Smooth muscle cell (in vitro differentiated cells): ENCODE measurements around the gene AMBP. TPM values are rescaled to one million over a fixed set of nuclear protein-coding genes. Genes with fewer than 3 reads are reported as not detected.

Source experiments
- DNase-seq: peaks from one replicate; lab custom pipeline; 2025; ENCODE audit not compliant: unreplicated experiment; lab: John Stamatoyannopoulos, UW
- H2AFZ ChIP-seq: fragments of 200-600 bp; sonication (generic); 2 replicates; pipeline ENCODE4 v1.6.0; 2016; ENCODE audit warnings: antibody characterized with exemption, low read depth, mild to moderate bottlenecking
- H3F3A ChIP-seq: fragments of 200-600 bp; sonication (generic); 2 replicates; pipeline ENCODE4 v1.6.0; 2017; ENCODE audit warnings: antibody characterized with exemption, low read depth
- H3K27ac ChIP-seq: fragments of 200-600 bp; sonication (generic); 2 replicates; pipeline ENCODE4 v1.5.1; 2016; ENCODE audit warnings: low read depth, mild to moderate bottlenecking
- H3K27me3 ChIP-seq: fragments of 200-600 bp; sonication (generic); 2 replicates; pipeline ENCODE4 v1.6.1; 2016; ENCODE audit warnings: low read depth, mild to moderate bottlenecking
- H3K36me3 ChIP-seq: fragments of 200-600 bp; sonication (generic); 2 replicates; pipeline ENCODE4 v1.5.1; 2016; ENCODE audit warnings: low read depth
- H3K4me1 ChIP-seq: fragments of 200-600 bp; sonication (generic); 2 replicates; pipeline ENCODE4 v1.5.1; 2016; ENCODE audit warnings: low read depth
- H3K4me2 ChIP-seq: fragments of 200-600 bp; sonication (generic); 2 replicates; pipeline ENCODE4 v1.6.0; 2016; ENCODE audit warnings: mild to moderate bottlenecking
- H3K4me3 ChIP-seq: fragments of 200-600 bp; sonication (generic); 2 replicates; pipeline ENCODE4 v1.5.1; 2016; ENCODE audit warnings: mild to moderate bottlenecking
- H3K79me2 ChIP-seq: fragments of 200-600 bp; sonication (generic); 2 replicates; pipeline ENCODE4 v1.6.0; 2016; ENCODE audit warnings: low read depth, mild to moderate bottlenecking
- H3K9ac ChIP-seq: fragments of 200-600 bp; sonication (generic); 2 replicates; pipeline ENCODE4 v1.6.0; 2016; ENCODE audit warnings: low read depth
- H3K9me3 ChIP-seq: fragments of 200-600 bp; sonication (generic); replicated peaks from 2 replicates; pipeline ENCODE4 v1.5.1; 2016; ENCODE audit warnings: low read depth
- H4K20me1 ChIP-seq: fragments of 200-600 bp; sonication (generic); 2 replicates; pipeline ENCODE4 v1.6.0; 2016; ENCODE audit warnings: low read depth
- CTCF ChIP-seq: fragments of 200-600 bp; sonication (generic); IDR thresholded peaks from 2 replicates; pipeline ENCODE4 v1.5.1; 2017; ENCODE audit warnings: borderline replicate concordance, mild to moderate bottlenecking, antibody characterized with exemption; ENCODE audit not compliant: insufficient read depth, poor library complexity, severe bottlenecking
- WGBS: methylation state at CpG from one replicate; pipeline ENCODE4 v1.1.7; 2016; ENCODE audit warnings: low lambda C conversion rate; 5-methylcytosine and 5-hydroxymethylcytosine counted together
- polyA plus RNA-seq: library from polyadenylated mRNA; unstranded; fragments of >200 nt; fragmentation: Nextera tagmentation; extraction: Ambion mirVana; gene quantifications from 2 replicates; pipeline ENCODE4 v1.2.1, GENCODE V29; 2016
- total RNA-seq: library from RNA; depleted of rRNA; stranded (reverse); fragments of >200 nt; gene quantifications from 2 replicates; pipeline ENCODE4 v1.2.3, GENCODE V29; 2014

Gene AMBP
- total and polyA plus RNA-seq, 2 experiments from 2014 or later, result 0.35 TPM; not detected in 1

GRCh38 chr9:114102484-114102883 is 24.4 kb upstream of the AMBP start:
- no peak for TF ChIP-seq CTCF
- DNase-seq, result no peak
- H4K20me1 ChIP-seq, result no peaks in the 10 kb centered on the region
- no peak overlapping the region for H3K4me2 ChIP-seq
- no peak overlapping the region for H3K4me3 ChIP-seq
- no peaks in the 10 kb centered on the region for H3K36me3 ChIP-seq
- H2AFZ ChIP-seq, result no peak overlapping the region
- H3K9ac ChIP-seq, result no peak overlapping the region
- no peaks in the 10 kb centered on the region for H3K79me2 ChIP-seq
- peaks cover 35% of the 10 kb centered on the region for H3K27me3 ChIP-seq
- no peaks in the 10 kb centered on the region for H3K4me1 ChIP-seq
- peaks cover 6% of the 10 kb centered on the region for H3F3A ChIP-seq
- H3K9me3 ChIP-seq, result no peaks in the 10 kb centered on the region
- no peak overlapping the region for H3K27ac ChIP-seq

GRCh38 chr9:114100536-114100935 is 22.4 kb upstream of the AMBP start:
- TF ChIP-seq CTCF, result no peak
- no peak overlapping the region for H3K27ac ChIP-seq
- H3K9ac ChIP-seq, result no peak overlapping the region
- no peak overlapping the region for H3K4me2 ChIP-seq
- H4K20me1 ChIP-seq, result no peaks in the 10 kb centered on the region
- H3K9me3 ChIP-seq, result no peaks in the 10 kb centered on the region
- no peaks in the 10 kb centered on the region for H3K36me3 ChIP-seq
- H3K79me2 ChIP-seq, result no peaks in the 10 kb centered on the region
- 88% methylated on average over 1 of the region's 1 CpG for WGBS
- no peak overlapping the region for H3K4me3 ChIP-seq
- no peak for DNase-seq
- no peaks in the 10 kb centered on the region for H3K4me1 ChIP-seq
- no peak overlapping the region for H2AFZ ChIP-seq
- H3F3A ChIP-seq, result peaks cover 6% of the 10 kb centered on the region
- peaks cover 45% of the 10 kb centered on the region for H3K27me3 ChIP-seq

DNA sequence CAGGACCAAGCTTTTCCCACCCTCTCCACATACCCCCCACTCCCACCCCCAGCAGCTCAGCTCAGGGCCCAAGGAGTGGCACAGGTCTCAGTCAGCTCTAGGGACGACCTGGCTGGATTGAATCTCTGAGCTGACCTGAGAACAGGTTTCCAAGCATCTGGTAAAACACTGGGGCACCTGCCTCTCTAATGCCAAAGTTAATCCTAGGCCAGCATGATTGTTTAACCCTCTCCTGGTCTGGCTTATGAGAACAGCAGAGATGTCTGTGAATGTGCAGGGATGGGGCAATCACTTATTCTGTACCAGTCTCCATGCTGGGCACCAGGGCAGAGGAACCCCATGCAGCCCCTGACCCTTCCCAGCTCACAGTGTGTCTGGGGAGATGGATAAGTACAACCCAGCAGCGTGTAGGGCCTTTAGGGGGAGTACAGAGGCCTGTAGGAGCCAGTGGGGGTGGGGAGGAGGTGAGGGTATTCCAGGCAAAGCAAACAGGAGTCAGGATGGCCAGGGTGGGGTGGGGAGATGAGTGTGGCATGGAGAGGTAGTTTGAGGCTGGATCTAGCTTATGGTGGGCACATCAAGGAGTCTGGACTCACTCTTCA is 21.7 kb upstream of the AMBP start:
- Histone ChIP-seq H3K4me1 (no peaks in the 10 kb centered on the region), H3K9ac (no peak overlapping the region), H3K9me3 (no peaks in the 10 kb centered on the region), H3K27ac (no peak overlapping the region), H4K20me1 (no peaks in the 10 kb centered on the region), H3K79me2 (no peaks in the 10 kb centered on the region), H3K4me3 (no peak overlapping the region), H3K4me2 (no peak overlapping the region), H3K36me3 (no peaks in the 10 kb centered on the region), H2AFZ (no peak overlapping the region), H3F3A (peaks cover 6% of the 10 kb centered on the region), H3K27me3 (peaks cover 37% of the 10 kb centered on the region)
- no peak for TF ChIP-seq CTCF
- 48% methylated on average over 2 of the region's 2 CpGs for WGBS
- DNase-seq, result no peak
